ENCODE data around the gene DLX1. TPM values are rescaled to one million over a fixed set of nuclear protein-coding genes. Genes with fewer than 3 reads are reported as not detected.

Gene DLX1
- total and polyA plus RNA-seq, 4 donors, result not detected

DNA sequence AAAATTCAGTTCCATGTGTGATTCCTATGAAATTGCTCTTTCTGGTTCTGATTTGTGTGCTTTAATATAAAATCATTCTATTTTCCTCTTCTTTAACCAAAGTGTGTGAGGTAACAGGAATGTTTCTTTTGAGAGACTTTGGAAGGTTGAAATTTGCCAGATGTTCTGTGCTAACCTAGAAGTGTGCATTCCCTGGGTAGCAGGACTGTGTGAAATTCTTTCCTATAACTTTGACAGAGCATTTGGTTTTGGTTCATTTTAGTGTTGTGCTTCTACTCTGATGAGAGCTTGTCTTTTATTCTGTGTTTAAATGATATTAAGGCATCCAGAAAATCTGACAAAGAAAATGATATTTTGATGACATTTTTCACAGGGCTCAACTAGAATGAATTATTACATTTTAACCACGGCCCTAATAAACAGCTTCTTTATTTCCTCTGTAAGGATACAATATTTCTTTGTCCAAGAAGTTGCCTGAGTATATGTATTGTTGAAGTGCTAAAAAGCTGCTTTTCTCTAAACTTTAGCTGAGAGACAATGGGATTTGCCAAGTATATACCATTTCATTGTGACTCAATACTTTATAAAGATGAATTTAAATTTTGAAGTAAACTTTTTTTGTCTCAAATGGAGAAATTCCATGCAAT lies 34.7 kb upstream of the DLX1 start:
- TF ChIP-seq REST (IDR thresholded peaks at IDR 0.05), result no peak
- no peak for TF ChIP-seq EGR1 (IDR thresholded peaks at IDR 0.05; ENCODE audit: low read depth in 2 of 2)
- no peak for TF ChIP-seq GABPA (IDR thresholded peaks at IDR 0.05 in 1 of 2, conservative IDR thresholded peaks at IDR 0.05 in 1 of 2)
- no peak for TF ChIP-seq HNF4A (conservative IDR thresholded peaks at IDR 0.05)
- TF ChIP-seq, protein P1, sequence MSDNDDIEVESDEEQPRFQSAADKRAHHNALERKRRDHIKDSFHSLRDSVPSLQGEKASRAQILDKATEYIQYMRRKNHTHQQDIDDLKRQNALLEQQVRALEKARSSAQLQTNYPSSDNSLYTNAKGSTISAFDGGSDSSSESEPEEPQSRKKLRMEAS (IDR thresholded peaks at IDR 0.05), result no peak
- TF ChIP-seq TAF1 (conservative IDR thresholded peaks at IDR 0.05), result no peak
- no peak for TF ChIP-seq CTCF (IDR thresholded peaks at IDR 0.05; ENCODE audit: low read depth, low read length, missing input control)
- TF ChIP-seq SP1 (IDR thresholded peaks at IDR 0.05), result no peak
- no peak for TF ChIP-seq JUND (IDR thresholded peaks at IDR 0.05)
- TF ChIP-seq RAD21 (IDR thresholded peaks at IDR 0.05), result no peak
- no peak for TF ChIP-seq FOXA1 (IDR thresholded peaks at IDR 0.05)
- no peak for TF ChIP-seq NR2F2 (IDR thresholded peaks at IDR 0.05)
- TF ChIP-seq, protein P2, sequence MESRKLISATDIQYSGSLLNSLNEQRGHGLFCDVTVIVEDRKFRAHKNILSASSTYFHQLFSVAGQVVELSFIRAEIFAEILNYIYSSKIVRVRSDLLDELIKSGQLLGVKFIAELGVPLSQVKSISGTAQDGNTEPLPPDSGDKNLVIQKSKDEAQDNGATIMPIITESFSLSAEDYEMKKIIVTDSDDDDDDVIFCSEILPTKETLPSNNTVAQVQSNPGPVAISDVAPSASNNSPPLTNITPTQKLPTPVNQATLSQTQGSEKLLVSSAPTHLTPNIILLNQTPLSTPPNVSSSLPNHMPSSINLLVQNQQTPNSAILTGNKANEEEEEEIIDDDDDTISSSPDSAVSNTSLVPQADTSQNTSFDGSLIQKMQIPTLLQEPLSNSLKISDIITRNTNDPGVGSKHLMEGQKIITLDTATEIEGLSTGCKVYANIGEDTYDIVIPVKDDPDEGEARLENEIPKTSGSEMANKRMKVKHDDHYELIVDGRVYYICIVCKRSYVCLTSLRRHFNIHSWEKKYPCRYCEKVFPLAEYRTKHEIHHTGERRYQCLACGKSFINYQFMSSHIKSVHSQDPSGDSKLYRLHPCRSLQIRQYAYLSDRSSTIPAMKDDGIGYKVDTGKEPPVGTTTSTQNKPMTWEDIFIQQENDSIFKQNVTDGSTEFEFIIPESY (IDR thresholded peaks at IDR 0.05), result no peak
- no peak for TF ChIP-seq YY1 (IDR thresholded peaks at IDR 0.05)
- no peak for TF ChIP-seq RXRA (IDR thresholded peaks at IDR 0.05)
- TF ChIP-seq ATF3 (IDR thresholded peaks at IDR 0.05), result no peak
- no peak for TF ChIP-seq FOXA2 (IDR thresholded peaks at IDR 0.05)
- no peak for TF ChIP-seq HNF4G (IDR thresholded peaks at IDR 0.05)
- H3K9me3 ChIP-seq (ENCODE audit: control insufficient read depth in 4 of 4, low read length in 3 of 4), result no peaks in the 10 kb centered on the region
- no peak overlapping the region for H3K27ac ChIP-seq (ENCODE audit: low read depth in 1 of 2, low read length in 2 of 2)
- H3K4me3 ChIP-seq (ENCODE audit: low read depth in 1 of 3, low read length in 3 of 3), result no peak overlapping the region
- H3K9ac ChIP-seq (ENCODE audit: low read depth in 1 of 2, low read length in 2 of 2), result no peak overlapping the region
- H3K4me1 ChIP-seq (ENCODE audit: control insufficient read depth in 4 of 4, insufficient read depth in 4 of 4, low read length in 3 of 4), result peaks cover 0 to 23% (median 15%) of the 10 kb centered on the region in 4 donors
- no peak for DNase-seq (ENCODE audit: low spot score)
- no peaks in the 10 kb centered on the region for H3K36me3 ChIP-seq (ENCODE audit: control insufficient read depth in 4 of 4, insufficient read depth in 3 of 4, low read depth in 1 of 4, low read length in 3 of 4)
- 97% methylated on average over 1 of the region's 1 CpG for WGBS
- H3K27me3 ChIP-seq (ENCODE audit: control insufficient read depth in 4 of 4, insufficient read depth in 4 of 4, low read length in 3 of 4), result no peaks in the 10 kb centered on the region
